Right lobe of liver (tissue), 6 donors: Measurements from ENCODE around the gene COL4A1. TPM values are rescaled to one million over a fixed set of nuclear protein-coding genes. Genes with fewer than 3 reads are reported as not detected.

Experiments used
- ATAC-seq, 4 donors: fragments of 200-7000 bp; cut with Tn5 transposase; one replicate each; pipeline ENCODE4 v1.9.1; 2020; ENCODE audit warnings: mild to moderate bottlenecking in 4 of 4, moderate library complexity in 4 of 4
- DNase-seq, 3 donors: peaks; one replicate each; pipeline ENCODE4 v3.0.0-alpha.2; 2020
- H3K27ac ChIP-seq, 3 donors: fragments of 200-600 bp; one replicate each; pipeline ENCODE4 v1.8.0; 2022
- H3K27me3 ChIP-seq, 2 donors: fragments of 200-600 bp; one replicate each; pipeline ENCODE4 v1.8.0; 2022
- H3K36me3 ChIP-seq, 4 donors: fragments of 200-600 bp; sonication (generic) in 1 of 4; one replicate each; pipeline versions ENCODE4 v1.5.1 to v1.8.0; 2017 to 2022; ENCODE audit warnings: control low read depth in 1 of 4
- H3K4me1 ChIP-seq, 4 donors: fragments of 200-600 bp; sonication (generic) in 1 of 4; one replicate each; pipeline versions ENCODE4 v1.5.1 to v1.8.0; 2017 to 2022; ENCODE audit warnings: control low read depth in 1 of 4
- H3K4me3 ChIP-seq, 3 donors: fragments of 200-600 bp; one replicate each; pipeline ENCODE4 v1.8.0; 2022
- H3K9me3 ChIP-seq, 4 donors: fragments of 200-600 bp; sonication (generic) in 1 of 4; one replicate each; pipeline versions ENCODE4 v1.5.1 to v1.8.0; 2017 to 2022; ENCODE audit warnings: control low read depth in 1 of 4
- CTCF ChIP-seq, 4 donors: fragments of 200-600 bp in 3 of 4; fragments of 450-650 bp in 1 of 4; IDR thresholded peaks; one replicate each; pipeline versions ENCODE4 v1.5.1 to v1.8.0; 2016 to 2022; ENCODE audit warnings: antibody characterized with exemption in 4 of 4, mild to moderate bottlenecking in 2 of 4
- POLR2A ChIP-seq: fragments of 450-650 bp; IDR thresholded peaks from one replicate; pipeline ENCODE4 v1.6.1; 2017; ENCODE audit warnings: antibody characterized with exemption, mild to moderate bottlenecking
- WGBS: methylation state at CpG from one replicate; pipeline ENCODE4 v1.1.6; 2018; ENCODE audit warnings: low coverage, low lambda C conversion rate; ENCODE audit not compliant: insufficient coverage; ENCODE audit errors: missing lambda C conversion rate; 5-methylcytosine and 5-hydroxymethylcytosine counted together
- intact Hi-C, 2 donors: fragments of 100-400 bp; cut with DNase I; formaldehyde crosslinking; loops; one replicate each; pipeline versions ENCODE4 v1.11.2 to v1.14.1; 2022
- total RNA-seq, 6 experiments: library from RNA; depleted of rRNA in 2 of 6; stranded (reverse); fragments of >200 nt in 2 of 6; fragmentation: NEBNext Ultra II Directional in 3 of 6; extraction: Animal tissue kit (Norgen Biotek cat#: 25700) in 3 of 6; gene quantifications; one replicate each; pipeline versions ENCODE4 v1.1.0 to v1.2.4, GENCODE V29; 2016 to 2023
- donor health status: DM: no; HTN: yes; CAD: no.
- donor health status: DM: no; HTN: no; CAD: no.
- donor health status: DM: no; HTN: no; CAD: no.
- donor health status: DM: no; HTN: yes; CAD: no.
- donor health status: DM: no; HTN: yes; CAD: no.

COL4A1 gene
- total RNA-seq, 6 experiments from 2014 or later, result 8.0 to 89.8 (median 41.1) TPM

- peaks cover 0 to 4% (median 0%) of the 10 kb centered on the region in 4 donors for H3K4me1 ChIP-seq
- no peaks in the 10 kb centered on the region for H3K27me3 ChIP-seq
- DNase-seq (peak in 1 of 3 donors; percentile 49), ATAC-seq (peak; percentile 46 to 65 (median 58))
- no peak for TF ChIP-seq POLR2A
- no peak for TF ChIP-seq CTCF (IDR thresholded peaks at IDR 0.05)
- intact Hi-C loops, result no loop called here
- no peak overlapping the region for H3K4me3 ChIP-seq
- 27% methylated on average over 9 of the region's 10 CpGs for WGBS
- H3K36me3 ChIP-seq, result no peaks in the 10 kb centered on the region
- H3K9me3 ChIP-seq, result no peaks in the 10 kb centered on the region
- H3K27ac ChIP-seq, result no peak overlapping the region
Observed at GRCh38 chr13:110266983-110267382, 40.0 kb downstream of the COL4A1 start.

- peak overlapping the region in 1 of 3 donors; percentile 22 for H3K27ac ChIP-seq
- no peak for TF ChIP-seq CTCF (IDR thresholded peaks at IDR 0.05)
- TF ChIP-seq POLR2A, result no peak
- no peaks in the 10 kb centered on the region for H3K9me3 ChIP-seq
- 71% methylated on average over 6 of the region's 8 CpGs for WGBS
- intact Hi-C loops, result no loop called here
- no peaks in the 10 kb centered on the region for H3K36me3 ChIP-seq
- no peak for DNase-seq
- H3K27me3 ChIP-seq, result no peaks in the 10 kb centered on the region
- peaks cover 0 to 4% (median 0%) of the 10 kb centered on the region in 4 donors for H3K4me1 ChIP-seq
- no peak overlapping the region for H3K4me3 ChIP-seq
- ATAC-seq, result no peak
Observed at GRCh38 chr13:110266431-110266809, 40.5 kb downstream of the COL4A1 start.

- Histone ChIP-seq H3K4me3 (no peak overlapping the region), H3K9me3 (no peaks in the 10 kb centered on the region), H3K36me3 (no peaks in the 10 kb centered on the region), H3K4me1 (peaks cover 0 to 4% (median 0%) of the 10 kb centered on the region in 4 donors), H3K27ac (peak overlapping the region in 1 of 3 donors; percentile 22), H3K27me3 (no peaks in the 10 kb centered on the region)
- peak in 1 of 3 donors; percentile 49 for DNase-seq
- peak in 3 of 4 donors; percentile 7 to 10 (median 9) for ATAC-seq
- TF ChIP-seq POLR2A, result no peak
- no peak for TF ChIP-seq CTCF (IDR thresholded peaks at IDR 0.05)
- intact Hi-C loops, result no loop called here
- 56% methylated on average over 16 of the region's 38 CpGs for WGBS
Observed at GRCh38 chr13:110265682-110266430, 41.1 kb downstream of the COL4A1 start.

GRCh38 chr13:110265341-110265681 is 41.6 kb downstream of the COL4A1 start:
- H3K27ac ChIP-seq, result no peak overlapping the region

More at GRCh38 chr13:110265341-110265681, 41.6 kb downstream of the COL4A1 start:
- no peaks in the 10 kb centered on the region for H3K36me3 ChIP-seq
- no peaks in the 10 kb centered on the region for H3K27me3 ChIP-seq
- ATAC-seq (peak; percentile 4 to 49 (median 18)), DNase-seq (no peak)
- TF ChIP-seq POLR2A, result no peak
- TF ChIP-seq CTCF (IDR thresholded peaks at IDR 0.05), result no peak
- H3K4me3 ChIP-seq, result no peak overlapping the region
- intact Hi-C loops, result no loop called here
- 40% methylated on average over 1 of the region's 6 CpGs for WGBS
- H3K9me3 ChIP-seq, result no peaks in the 10 kb centered on the region
- H3K4me1 ChIP-seq, result peaks cover 0 to 4% (median 0%) of the 10 kb centered on the region in 4 donors
